Ishikawa (cell line): ENCODE results near the gene PROCA1.

Experiments used
- CEBPB ChIP-seq: IDR thresholded peaks from 2 replicates; pipeline ENCODE4 v1.6.1; 2012
- CREB1 ChIP-seq: IDR thresholded peaks from 2 replicates; pipeline ENCODE4 v1.6.1; 2012; ENCODE audit warnings: low read depth
- EGR1 ChIP-seq: IDR thresholded peaks from 2 replicates; pipeline ENCODE4 v1.6.1; 2012
- EP300 ChIP-seq: IDR thresholded peaks from 2 replicates; pipeline ENCODE4 v1.6.1; 2012; ENCODE audit warnings: borderline replicate concordance
- FOXM1 ChIP-seq: IDR thresholded peaks from 2 replicates; pipeline ENCODE4 v1.6.1; 2012; ENCODE audit warnings: low read depth, borderline replicate concordance
- MAX ChIP-seq: IDR thresholded peaks from 2 replicates; pipeline ENCODE4 v1.6.1; 2012
- NFIC ChIP-seq: IDR thresholded peaks from 2 replicates; pipeline ENCODE4 v1.6.1; 2012
- RAD21 ChIP-seq: IDR thresholded peaks from 2 replicates; pipeline ENCODE4 v1.6.1; 2012; ENCODE audit warnings: low read depth
- REST ChIP-seq: IDR thresholded peaks from 2 replicates; pipeline ENCODE4 v1.6.1; 2012; ENCODE audit warnings: low read depth, mild to moderate bottlenecking
- TAF1 ChIP-seq: IDR thresholded peaks from 2 replicates; pipeline ENCODE4 v1.6.1; 2012; ENCODE audit warnings: low read depth, mild to moderate bottlenecking
- TCF12 ChIP-seq: IDR thresholded peaks from 2 replicates; pipeline ENCODE4 v1.6.1; 2012; ENCODE audit warnings: low read depth
- TEAD4 ChIP-seq: IDR thresholded peaks from 2 replicates; pipeline ENCODE4 v1.6.1; 2012
- USF1 ChIP-seq: IDR thresholded peaks from 2 replicates; pipeline ENCODE4 v1.6.1; 2012
- YY1 ChIP-seq: IDR thresholded peaks from 2 replicates; pipeline ENCODE4 v1.6.1; 2012; ENCODE audit warnings: low read depth
- ZBTB7A ChIP-seq: IDR thresholded peaks from 2 replicates; pipeline ENCODE4 v1.6.1; 2012; ENCODE audit warnings: low read depth

PROCA1 gene

GRCh38 chr17:28693869-28694268 is 17.8 kb downstream of the PROCA1 start:
- TF ChIP-seq TAF1: no peak
- no peak for TF ChIP-seq ZBTB7A
- TF ChIP-seq RAD21: no peak
- TF ChIP-seq MAX: no peak
- TF ChIP-seq USF1: no peak
- TF ChIP-seq REST: no peak
- TF ChIP-seq TCF12: no peak
- TF ChIP-seq EP300: no peak
- no peak for TF ChIP-seq CREB1
- no peak for TF ChIP-seq EGR1
- no peak for TF ChIP-seq NFIC
- no peak for TF ChIP-seq TEAD4
- no peak for TF ChIP-seq YY1
- no peak for TF ChIP-seq CEBPB
- no peak for TF ChIP-seq FOXM1

GRCh38 chr17:28689011-28689410 is 22.7 kb downstream of the PROCA1 start:
- no peak for TF ChIP-seq NFIC
- TF ChIP-seq YY1: no peak
- no peak for TF ChIP-seq CREB1
- no peak for TF ChIP-seq TEAD4
- TF ChIP-seq EGR1: no peak

- TF ChIP-seq TCF12: no peak
- no peak for TF ChIP-seq CEBPB
- no peak for TF ChIP-seq REST
- TF ChIP-seq YY1: no peak
Measured at GRCh38 chr17:28688481-28688880, 23.2 kb downstream of the PROCA1 start.

GRCh38 chr17:28686296-28686695 is 25.4 kb downstream of the PROCA1 start:
- no peak for TF ChIP-seq EP300
- no peak for TF ChIP-seq NFIC
- TF ChIP-seq EGR1: no peak
- no peak for TF ChIP-seq USF1
- TF ChIP-seq TAF1: no peak
- no peak for TF ChIP-seq TCF12
- no peak for TF ChIP-seq CREB1
- TF ChIP-seq TEAD4: no peak
- no peak for TF ChIP-seq ZBTB7A
- no peak for TF ChIP-seq REST
- no peak for TF ChIP-seq MAX

- TF ChIP-seq REST: no peak
- no peak for TF ChIP-seq FOXM1
- no peak for TF ChIP-seq CREB1
- no peak for TF ChIP-seq ZBTB7A
- TF ChIP-seq RAD21: no peak
- TF ChIP-seq CEBPB: no peak
- TF ChIP-seq USF1: no peak
- TF ChIP-seq MAX: no peak
- no peak for TF ChIP-seq EGR1
- TF ChIP-seq NFIC: no peak
- TF ChIP-seq YY1: no peak
- no peak for TF ChIP-seq EP300
- no peak for TF ChIP-seq TAF1
- no peak for TF ChIP-seq TEAD4
- TF ChIP-seq TCF12: no peak
Measured at GRCh38 chr17:28685366-28685765, 26.3 kb downstream of the PROCA1 start.
